ENCODE results near the gene RXRA.

RXRA gene

GRCh38 chr9:134359493-134360179 is 33.4 kb downstream of the RXRA start:
- TF ChIP-seq EZH2phosphoT487 (conservative IDR thresholded peaks at IDR 0.05; ENCODE audit: low read length): no peak
- no peak for TF ChIP-seq CTCF (IDR thresholded peaks at IDR 0.05; ENCODE audit: insufficient read depth, low read length, poor library complexity, severe bottlenecking)
- Histone ChIP-seq H3K4me3 (ENCODE audit: insufficient read depth, low read length, poor library complexity, severe bottlenecking) (no peak overlapping the region), H3K4me2 (ENCODE audit: low read depth, low read length, poor library complexity, severe bottlenecking) (no peak overlapping the region), H3K27ac (ENCODE audit: low read depth, low read length) (no peak overlapping the region), H3K36me3 (ENCODE audit: low read length) (no peaks in the 10 kb centered on the region), H3K9me3 (ENCODE audit: insufficient read depth, low read length) (no peaks in the 10 kb centered on the region), H3F3A (ENCODE audit: insufficient read depth) (no peaks in the 10 kb centered on the region), H3K79me2 (ENCODE audit: insufficient read depth, low read length) (no peaks in the 10 kb centered on the region), H3K9me2 (replicated peaks; ENCODE audit: insufficient read depth, low read length) (no peaks in the 10 kb centered on the region), H4K20me1 (ENCODE audit: low read depth, low read length) (no peaks in the 10 kb centered on the region), H3K27me3 (ENCODE audit: low read length) (no peaks in the 10 kb centered on the region), H3K9ac (ENCODE audit: low read length) (no peak overlapping the region), H2AFZ (ENCODE audit: low read depth, low read length, severe bottlenecking) (no peak overlapping the region)

GRCh38 chr9:134360180-134360759 is 34.0 kb downstream of the RXRA start:
- H3K9ac ChIP-seq (ENCODE audit: low read length): no peak overlapping the region
- no peaks in the 10 kb centered on the region for H3K79me2 ChIP-seq (ENCODE audit: insufficient read depth, low read length)
- no peak for TF ChIP-seq EZH2phosphoT487 (conservative IDR thresholded peaks at IDR 0.05; ENCODE audit: low read length)
- no peak for TF ChIP-seq CTCF (IDR thresholded peaks at IDR 0.05; ENCODE audit: insufficient read depth, low read length, poor library complexity, severe bottlenecking)
- no peaks in the 10 kb centered on the region for H3K36me3 ChIP-seq (ENCODE audit: low read length)
- no peak overlapping the region for H3K4me2 ChIP-seq (ENCODE audit: low read depth, low read length, poor library complexity, severe bottlenecking)
- H4K20me1 ChIP-seq (ENCODE audit: low read depth, low read length): no peaks in the 10 kb centered on the region
- no peaks in the 10 kb centered on the region for H3K27me3 ChIP-seq (ENCODE audit: low read length)
- no peak overlapping the region for H2AFZ ChIP-seq (ENCODE audit: low read depth, low read length, severe bottlenecking)
- H3K4me3 ChIP-seq (ENCODE audit: insufficient read depth, low read length, poor library complexity, severe bottlenecking): no peak overlapping the region
- H3K9me2 ChIP-seq (replicated peaks; ENCODE audit: insufficient read depth, low read length): no peaks in the 10 kb centered on the region
- H3F3A ChIP-seq (ENCODE audit: insufficient read depth): no peaks in the 10 kb centered on the region
- no peaks in the 10 kb centered on the region for H3K9me3 ChIP-seq (ENCODE audit: insufficient read depth, low read length)
- H3K27ac ChIP-seq (ENCODE audit: low read depth, low read length): no peak overlapping the region

GRCh38 chr9:134360897-134361296 is 34.6 kb downstream of the RXRA start:
- Histone ChIP-seq H4K20me1 (ENCODE audit: low read depth, low read length) (no peaks in the 10 kb centered on the region), H3K9ac (ENCODE audit: low read length) (no peak overlapping the region)

More at GRCh38 chr9:134360897-134361296, 34.6 kb downstream of the RXRA start:
- Histone ChIP-seq H3K9me2 (replicated peaks; ENCODE audit: insufficient read depth, low read length) (no peaks in the 10 kb centered on the region), H3K27ac (ENCODE audit: low read depth, low read length) (no peak overlapping the region), H3K27me3 (ENCODE audit: low read length) (no peaks in the 10 kb centered on the region), H3F3A (ENCODE audit: insufficient read depth) (no peaks in the 10 kb centered on the region), H3K9me3 (ENCODE audit: insufficient read depth, low read length) (no peaks in the 10 kb centered on the region), H3K4me3 (ENCODE audit: insufficient read depth, low read length, poor library complexity, severe bottlenecking) (no peak overlapping the region), H2AFZ (ENCODE audit: low read depth, low read length, severe bottlenecking) (no peak overlapping the region), H3K36me3 (ENCODE audit: low read length) (no peaks in the 10 kb centered on the region), H3K79me2 (ENCODE audit: insufficient read depth, low read length) (no peaks in the 10 kb centered on the region), H3K4me2 (ENCODE audit: low read depth, low read length, poor library complexity, severe bottlenecking) (no peak overlapping the region)
- TF ChIP-seq CTCF (IDR thresholded peaks at IDR 0.05; ENCODE audit: insufficient read depth, low read length, poor library complexity, severe bottlenecking) (no peak), EZH2phosphoT487 (conservative IDR thresholded peaks at IDR 0.05; ENCODE audit: low read length) (no peak)

Data from SU-DHL-6 (cell line).